ENCODE data around the gene PNPLA6. TPM values are rescaled to one million over a fixed set of nuclear protein-coding genes. Genes with fewer than 3 reads are reported as not detected.

PNPLA6 gene
- total RNA-seq, 1 experiment from 2014 or later = 32.5 TPM

- no peak for DNase-seq (ENCODE audit: low spot score)
Measured at GRCh38 chr19:7600721-7601120, 65.2 kb downstream of the PNPLA6 start.

- DNase-seq (ENCODE audit: low spot score) = no peak
Measured at GRCh38 chr19:7602240-7602934, 66.9 kb downstream of the PNPLA6 start.

- no peak for DNase-seq (ENCODE audit: low spot score)
Measured at GRCh38 chr19:7602935-7603497, 67.5 kb downstream of the PNPLA6 start.

DNA sequence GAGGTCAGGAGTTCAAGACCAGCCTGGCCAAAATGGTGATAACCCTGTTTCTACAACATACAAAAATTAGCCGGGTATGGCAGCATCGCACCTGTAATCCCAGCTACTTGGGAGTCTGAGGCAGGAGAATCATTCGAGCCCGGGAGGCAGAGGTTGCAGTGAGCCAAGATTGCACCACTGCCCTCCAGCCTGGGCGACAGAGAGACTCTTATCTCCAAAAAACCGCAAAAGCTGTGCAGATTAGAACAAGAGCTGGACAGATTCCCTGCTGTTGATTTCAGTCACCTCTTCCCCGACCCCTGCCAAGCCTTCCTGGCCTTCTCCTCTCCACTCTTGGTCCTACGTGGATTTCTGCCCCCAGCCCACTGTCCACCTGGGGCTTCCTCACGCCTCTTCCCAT is 68.4 kb downstream of the PNPLA6 start:
- no peak for DNase-seq (ENCODE audit: low spot score)

DNA sequence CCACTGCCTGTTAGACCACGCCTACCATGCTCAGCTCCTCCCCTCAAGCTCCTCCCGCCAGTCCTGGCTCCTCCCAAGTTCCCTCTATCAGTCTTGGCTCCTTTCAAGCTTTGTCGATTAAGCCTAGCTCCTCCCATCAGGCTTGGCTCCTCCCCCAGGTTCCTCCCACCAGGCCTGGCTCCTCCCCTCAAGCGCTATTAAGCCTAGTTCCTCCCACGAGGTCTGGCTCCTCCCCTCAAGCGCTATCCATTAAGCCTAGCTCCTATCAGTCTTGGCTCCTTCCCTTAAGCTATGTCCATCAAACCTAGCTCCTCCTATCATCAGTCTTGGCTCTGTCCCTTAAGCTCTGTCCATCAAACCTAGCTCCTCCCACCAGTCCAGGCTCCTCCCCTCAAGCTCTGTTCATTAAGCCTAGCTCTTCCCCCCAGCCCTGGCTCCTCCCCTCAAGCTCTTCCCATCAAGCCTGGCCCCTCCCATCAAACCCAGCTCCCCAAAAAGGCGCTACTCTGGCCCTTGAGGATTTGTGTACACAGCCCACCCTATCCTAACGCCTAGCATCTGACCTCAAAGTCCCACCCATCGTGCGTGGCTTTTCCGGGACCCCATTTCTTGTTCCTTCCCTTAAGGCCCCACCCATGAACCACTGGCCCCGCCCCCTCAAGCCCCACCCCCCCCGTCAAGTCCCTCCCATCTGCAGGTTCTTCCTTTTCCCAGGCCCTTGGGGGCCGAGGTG is 70.1 kb downstream of the PNPLA6 start:
- DNase-seq (ENCODE audit: low spot score) = peak; percentile 46

- DNase-seq (ENCODE audit: low spot score) = no peak
Measured at GRCh38 chr19:7606289-7606688, 70.8 kb downstream of the PNPLA6 start.

DNA sequence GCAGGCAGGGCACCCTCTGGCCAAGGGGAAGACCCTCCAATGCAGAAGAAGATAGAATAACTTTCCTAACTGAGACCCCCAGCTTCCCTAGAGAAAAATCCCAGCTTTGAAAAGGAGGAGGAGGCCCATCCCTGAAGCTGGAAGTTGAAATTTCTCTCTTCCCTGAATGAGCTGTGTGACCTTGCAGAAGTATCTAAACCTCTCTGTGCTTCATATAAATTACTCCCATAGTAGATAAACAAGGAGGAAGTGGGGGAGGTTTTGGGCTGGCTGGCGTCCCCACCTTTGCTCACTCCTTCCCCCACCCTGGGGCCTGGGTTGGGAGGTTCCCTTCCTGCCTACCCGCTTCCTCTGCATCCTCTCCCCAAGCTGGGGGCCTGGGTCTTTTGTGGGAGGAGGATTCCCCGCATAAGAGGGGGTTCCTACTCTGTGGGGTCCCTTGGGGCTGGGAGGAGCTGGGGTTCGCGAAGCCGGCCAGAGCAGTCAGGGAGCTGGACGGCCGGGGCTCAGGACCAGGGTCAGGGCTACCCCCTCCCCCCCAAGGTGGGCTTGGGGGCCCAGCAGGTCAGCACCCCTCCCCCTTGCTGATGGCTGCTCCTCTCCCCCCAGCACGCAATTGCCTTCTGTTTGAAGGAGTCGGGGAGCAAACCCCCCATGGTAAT is 71.8 kb downstream of the PNPLA6 start:
- DNase-seq (ENCODE audit: low spot score) = no peak

DNA sequence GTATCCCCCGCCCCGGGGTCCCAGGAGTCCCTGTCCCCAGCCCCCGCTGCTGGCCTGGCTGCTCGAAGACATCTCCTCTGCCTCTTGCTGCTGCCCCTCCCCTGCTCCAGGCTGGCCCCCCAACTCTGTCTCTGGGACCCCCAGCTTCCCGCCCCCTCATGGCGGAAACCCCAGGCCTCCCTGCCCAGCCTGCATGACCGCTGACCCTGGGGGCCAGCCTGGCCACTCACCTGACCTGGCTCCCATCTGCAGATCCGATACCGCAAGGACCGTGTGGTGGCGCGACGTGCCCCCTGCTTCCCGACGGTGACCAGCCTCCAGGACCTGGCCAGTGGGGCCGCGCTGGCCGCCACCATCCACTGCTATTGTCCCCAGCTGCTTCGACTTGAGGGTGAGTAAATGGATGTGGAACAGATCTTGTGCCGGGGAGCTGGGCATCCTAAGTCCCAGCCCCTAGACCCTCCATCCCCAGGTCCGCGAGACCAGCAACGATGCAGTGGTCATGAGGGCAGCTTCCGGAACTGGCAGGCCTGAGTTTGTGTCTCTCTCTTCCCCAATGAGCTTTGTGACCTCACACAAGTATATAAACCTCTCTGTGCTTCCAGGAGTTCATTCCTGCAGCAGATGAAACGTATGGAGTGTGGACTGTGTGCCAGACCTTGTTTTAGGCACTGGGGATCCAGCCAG is 72.5 kb downstream of the PNPLA6 start:
- DNase-seq (ENCODE audit: low spot score) = no peak

DNA sequence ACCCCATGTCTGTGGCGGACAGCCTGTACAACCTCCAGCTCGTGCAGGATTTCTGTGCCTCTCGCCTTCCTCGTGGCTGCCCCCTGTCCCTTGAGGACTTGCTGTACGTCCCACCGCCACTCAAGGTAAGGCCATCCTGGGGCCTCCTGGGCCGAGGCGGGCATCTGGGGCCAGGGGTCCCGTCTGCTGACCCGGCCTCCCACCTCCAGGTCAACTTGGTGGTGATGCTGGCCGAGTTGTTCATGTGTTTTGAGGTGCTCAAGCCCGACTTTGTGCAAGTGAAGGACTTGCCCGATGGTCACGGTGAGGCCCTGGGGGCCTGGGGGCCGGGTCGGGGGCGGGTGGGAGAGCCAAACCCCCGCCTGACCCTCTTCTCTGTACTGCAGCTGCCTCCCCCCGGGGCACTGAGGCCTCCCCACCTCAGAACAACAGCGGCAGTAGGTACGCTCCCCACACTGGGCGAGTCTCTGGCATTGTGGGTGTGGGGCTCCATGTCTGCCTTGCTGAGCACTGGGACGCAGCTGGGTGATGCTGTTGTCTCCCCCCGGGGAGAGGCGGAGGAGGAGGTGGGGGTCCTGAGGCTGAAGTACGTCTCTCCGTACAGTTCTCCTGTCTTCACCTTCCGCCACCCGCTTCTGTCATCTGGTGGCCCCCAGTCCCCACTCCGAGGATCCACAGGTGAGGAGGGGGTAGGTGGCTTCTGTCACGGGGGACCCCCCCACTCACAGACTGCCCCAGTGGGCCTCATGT is 75.1 kb downstream of the PNPLA6 start:
- DNase-seq (ENCODE audit: low spot score) = no peak

Other genes starting within 250 kb of the PNPLA6 start
- gene INSR, start 241.3 kb upstream of the PNPLA6 start, total RNA-seq (2014; rRNA removed; shearing (Covaris generic)) = 3.3 and 3.8 TPM in 2 replicates
- gene ARHGEF18, start 186.8 kb upstream of the PNPLA6 start, total RNA-seq (2014; rRNA removed; shearing (Covaris generic)) = 24.7 and 27.4 TPM in 2 replicates
- gene PEX11G, start 46.7 kb upstream of the PNPLA6 start, total RNA-seq (2014; rRNA removed; shearing (Covaris generic)) = 0.31 TPM in 1 of 2 replicates, not detected in the other
- 31.9 and 37.5 TPM in 2 replicates for gene ZNF358, start 19.6 kb upstream of the PNPLA6 start, total RNA-seq (2014; rRNA removed; shearing (Covaris generic))
- 3.9 and 5.8 TPM in 2 replicates for gene MCOLN1, start 13.1 kb upstream of the PNPLA6 start, total RNA-seq (2014; rRNA removed; shearing (Covaris generic))
- 0.31 and 0.43 TPM in 2 replicates for gene CAMSAP3, start 60.1 kb downstream of the PNPLA6 start, total RNA-seq (2014; rRNA removed; shearing (Covaris generic))
- gene XAB2, start 93.8 kb downstream of the PNPLA6 start, total RNA-seq (2014; rRNA removed; shearing (Covaris generic)) = 25.0 and 26.7 TPM in 2 replicates
- gene PET100, start 94.1 kb downstream of the PNPLA6 start, total RNA-seq (2014; rRNA removed; shearing (Covaris generic)) = 65.7 and 67.1 TPM in 2 replicates
- gene PCP2, start 98.0 kb downstream of the PNPLA6 start, total RNA-seq (2014; rRNA removed; shearing (Covaris generic)) = not detected in 2 replicates
- 2.5 and 3.1 TPM in 2 replicates for gene STXBP2, start 101.4 kb downstream of the PNPLA6 start, total RNA-seq (2014; rRNA removed; shearing (Covaris generic))
- gene RETN, start 133.3 kb downstream of the PNPLA6 start, total RNA-seq (2014; rRNA removed; shearing (Covaris generic)) = not detected in 2 replicates
- gene MCEMP1, start 141.4 kb downstream of the PNPLA6 start, total RNA-seq (2014; rRNA removed; shearing (Covaris generic)) = not detected in 2 replicates
- 90.6 and 139 TPM in 2 replicates for gene TRAPPC5, start 145.1 kb downstream of the PNPLA6 start, total RNA-seq (2014; rRNA removed; shearing (Covaris generic))
- not detected in 2 replicates for gene FCER2, start 166.4 kb downstream of the PNPLA6 start, total RNA-seq (2014; rRNA removed; shearing (Covaris generic))
- not detected in 2 replicates for gene CLEC4G, start 196.4 kb downstream of the PNPLA6 start, total RNA-seq (2014; rRNA removed; shearing (Covaris generic))
- gene CD209, start 211.8 kb downstream of the PNPLA6 start, total RNA-seq (2014; rRNA removed; shearing (Covaris generic)) = 0.10 TPM in 1 of 2 replicates, not detected in the other
- gene CLEC4M, start 227.5 kb downstream of the PNPLA6 start, total RNA-seq (2014; rRNA removed; shearing (Covaris generic)) = not detected in 2 replicates

Data from H4 (cell line).